Testis (tissue), 3 donors: Measurements from ENCODE around the gene CALU. TPM values are rescaled to one million over a fixed set of nuclear protein-coding genes. Genes with fewer than 3 reads are reported as not detected.
A peak's percentile ranks its signal among the peaks of the same experiment; 100 is the strongest.

ENCODE experiments used
- DNase-seq: peaks from one replicate; pipeline ENCODE4 v3.0.0-alpha.2; 2019
- H3K27ac ChIP-seq, 2 donors: fragments of 200-600 bp; sonication (generic); one replicate each; pipeline ENCODE4 v1.5.1; 2019
- H3K27me3 ChIP-seq: fragments of 200-600 bp; sonication (generic); one replicate; pipeline ENCODE4 v1.5.1; 2019
- H3K36me3 ChIP-seq: fragments of 200-600 bp; sonication (generic); one replicate; pipeline ENCODE4 v1.5.1; 2017; ENCODE audit warnings: low read depth; ENCODE audit errors: missing control alignments
- H3K4me1 ChIP-seq: fragments of 200-600 bp; sonication (generic); one replicate; pipeline ENCODE4 v1.5.1; 2019
- H3K4me3 ChIP-seq, 2 donors: fragments of 200-600 bp; sonication (generic); one replicate each; pipeline ENCODE4 v1.5.1; 2017 to 2019
- H3K9me3 ChIP-seq: fragments of 200-600 bp; sonication (generic); one replicate; pipeline ENCODE4 v1.5.1; 2017
- POLR2A ChIP-seq: fragments of 450-650 bp; IDR thresholded peaks from one replicate; pipeline ENCODE4 v1.6.1; 2017; ENCODE audit warnings: antibody characterized with exemption, mild to moderate bottlenecking, moderate library complexity
- WGBS, 2 donors: methylation state at CpG; one replicate each; pipeline ENCODE4 v1.1.5; 2018; 5-methylcytosine and 5-hydroxymethylcytosine counted together
- intact Hi-C: fragments of 100-400 bp; cut with DNase I; formaldehyde crosslinking; loops from one replicate; pipeline ENCODE4 v1.15.1; 2023; ENCODE audit warnings: low total_unique reads
- polyA plus RNA-seq: library from polyadenylated mRNA; stranded (reverse); fragments of 350-450 nt; fragmentation: Illumina TruSeq; extraction: RNeasy Lipid Tissue Mini Kit (QIAGEN cat#74804); gene quantifications from one replicate; pipeline ENCODE4 v1.2.3, GENCODE V29; 2014; ENCODE audit warnings: low read depth, low replicate concordance; ENCODE audit not compliant: insufficient read depth
- total RNA-seq, 2 donors: library from RNA; depleted of rRNA; stranded (reverse); fragments of >200 nt; gene quantifications; one replicate each; pipeline ENCODE4 v1.2.3, GENCODE V29; 2016
- TF ChIP-seq, protein P1 (sequence below), 3 experiments: fragments of 450-650 bp in 2 of 3; fragments of 200-600 bp in 1 of 3; sonication (generic) in 1 of 3; IDR thresholded peaks; one replicate each; pipeline ENCODE4 v1.5.1; 2016 to 2019; ENCODE audit warnings: antibody characterized with exemption in 3 of 3, mild to moderate bottlenecking in 2 of 3, moderate library complexity in 1 of 3

Gene CALU
- total and polyA plus RNA-seq, 3 donors from 2014 or later = 63.2 to 81.4 (median 63.4) TPM

DNA sequence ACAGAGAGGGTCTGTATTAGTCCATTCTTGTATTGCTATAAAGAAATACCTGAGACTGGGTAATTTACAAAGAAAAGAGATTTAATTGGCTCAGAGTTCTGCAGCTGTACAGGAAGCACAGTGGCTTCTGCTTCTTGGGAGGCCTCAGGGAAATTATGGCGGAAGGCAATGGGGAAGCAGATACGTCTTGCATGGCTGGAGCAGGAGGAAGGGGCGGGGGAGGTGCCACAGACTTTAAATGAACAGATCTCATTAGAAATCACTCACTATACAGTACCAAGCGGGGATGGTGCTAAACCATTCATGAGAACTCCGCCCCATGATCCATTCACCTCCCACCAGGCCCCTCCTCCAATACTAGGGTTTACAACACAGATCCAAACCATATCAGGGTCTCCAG lies 3.7 kb upstream of the CALU start:
- intact Hi-C loops = no loop called here
- Histone ChIP-seq H3K4me3 (no peak overlapping the region), H3K27ac (no peak overlapping the region), H3K36me3 (no peaks in the 10 kb centered on the region), H3K4me1 (peaks cover 10% of the 10 kb centered on the region), H3K9me3 (no peaks in the 10 kb centered on the region), H3K27me3 (no peaks in the 10 kb centered on the region)
- TF ChIP-seq, protein P1, sequence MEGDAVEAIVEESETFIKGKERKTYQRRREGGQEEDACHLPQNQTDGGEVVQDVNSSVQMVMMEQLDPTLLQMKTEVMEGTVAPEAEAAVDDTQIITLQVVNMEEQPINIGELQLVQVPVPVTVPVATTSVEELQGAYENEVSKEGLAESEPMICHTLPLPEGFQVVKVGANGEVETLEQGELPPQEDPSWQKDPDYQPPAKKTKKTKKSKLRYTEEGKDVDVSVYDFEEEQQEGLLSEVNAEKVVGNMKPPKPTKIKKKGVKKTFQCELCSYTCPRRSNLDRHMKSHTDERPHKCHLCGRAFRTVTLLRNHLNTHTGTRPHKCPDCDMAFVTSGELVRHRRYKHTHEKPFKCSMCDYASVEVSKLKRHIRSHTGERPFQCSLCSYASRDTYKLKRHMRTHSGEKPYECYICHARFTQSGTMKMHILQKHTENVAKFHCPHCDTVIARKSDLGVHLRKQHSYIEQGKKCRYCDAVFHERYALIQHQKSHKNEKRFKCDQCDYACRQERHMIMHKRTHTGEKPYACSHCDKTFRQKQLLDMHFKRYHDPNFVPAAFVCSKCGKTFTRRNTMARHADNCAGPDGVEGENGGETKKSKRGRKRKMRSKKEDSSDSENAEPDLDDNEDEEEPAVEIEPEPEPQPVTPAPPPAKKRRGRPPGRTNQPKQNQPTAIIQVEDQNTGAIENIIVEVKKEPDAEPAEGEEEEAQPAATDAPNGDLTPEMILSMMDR (IDR thresholded peaks at IDR 0.05) = no peak
- no peak for TF ChIP-seq POLR2A
- 86 to 89% methylated on average over 5 of the region's 5 CpGs for WGBS, 2 donors
- no peak for DNase-seq

DNA sequence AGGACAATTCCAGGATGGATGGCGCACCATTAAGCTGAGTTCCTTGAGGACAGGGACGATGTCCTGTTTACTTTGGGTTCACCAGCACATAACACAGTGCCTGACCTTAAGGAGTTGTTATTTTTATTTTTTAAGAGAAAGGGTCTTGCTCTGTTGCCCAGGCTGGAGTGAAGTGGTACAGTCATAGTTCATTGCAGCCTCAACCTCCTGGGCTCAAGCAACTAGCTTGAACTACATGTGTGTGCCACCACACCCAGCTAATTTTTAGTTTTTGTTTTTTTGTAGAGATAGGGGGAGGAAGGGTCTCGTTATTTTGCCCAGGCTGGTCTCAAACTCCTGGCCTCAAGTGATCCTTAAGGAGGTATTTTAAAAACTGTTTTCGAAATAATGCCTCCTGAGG lies 1.7 kb upstream of the CALU start:
- WGBS, 2 donors = 91 to 96% methylated on average over 4 of the region's 4 CpGs
- TF ChIP-seq POLR2A = no peak
- TF ChIP-seq, protein P1 (IDR thresholded peaks at IDR 0.05) = no peak

DNA sequence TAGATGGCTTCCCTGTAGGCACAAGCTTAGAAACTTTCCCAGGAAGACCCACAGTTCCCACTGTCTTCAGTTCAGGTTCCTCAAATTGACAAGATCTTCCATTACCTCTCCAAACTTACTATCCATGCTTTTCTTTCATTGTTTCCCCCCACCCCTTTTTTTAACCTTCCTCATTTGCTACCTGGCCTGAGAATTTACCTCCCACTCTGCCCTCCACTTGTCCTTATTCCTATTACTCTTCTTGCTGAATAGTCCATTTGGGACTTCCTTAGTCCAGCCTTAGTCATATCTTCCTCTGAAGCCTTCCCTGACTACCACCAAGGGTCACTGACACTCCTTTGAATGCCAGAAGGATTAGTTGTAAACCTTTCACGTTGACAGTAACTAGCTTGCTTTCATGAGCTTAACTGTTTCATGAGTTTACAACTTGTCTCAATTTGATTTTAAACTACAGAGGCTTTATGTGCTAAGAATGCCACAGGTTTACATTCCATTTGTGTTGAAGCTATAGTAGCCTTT lies 1.2 kb upstream of the CALU start:
- no peak for TF ChIP-seq POLR2A
- TF ChIP-seq, protein P1 (IDR thresholded peaks at IDR 0.05) = no peak
- Histone ChIP-seq H3K27ac (peak overlapping the region; percentile 89 to 94), H3K4me1 (peaks cover 20% of the 10 kb centered on the region), H3K36me3 (no peaks in the 10 kb centered on the region), H3K4me3 (peak overlapping the region in 1 of 2 donors; percentile 96), H3K9me3 (no peaks in the 10 kb centered on the region), H3K27me3 (no peaks in the 10 kb centered on the region)
- intact Hi-C loops = no loop called here
- DNase-seq = no peak
- 15 to 23% methylated on average over 1 of the region's 1 CpG for WGBS, 2 donors

More for the DNA sequence above, 1.7 kb upstream of the CALU start:
- intact Hi-C loops = no loop called here
- Histone ChIP-seq H3K4me1 (peaks cover 20% of the 10 kb centered on the region), H3K27me3 (no peaks in the 10 kb centered on the region), H3K27ac (no peak overlapping the region), H3K36me3 (no peaks in the 10 kb centered on the region), H3K9me3 (no peaks in the 10 kb centered on the region), H3K4me3 (no peak overlapping the region)
- DNase-seq = no peak

DNA sequence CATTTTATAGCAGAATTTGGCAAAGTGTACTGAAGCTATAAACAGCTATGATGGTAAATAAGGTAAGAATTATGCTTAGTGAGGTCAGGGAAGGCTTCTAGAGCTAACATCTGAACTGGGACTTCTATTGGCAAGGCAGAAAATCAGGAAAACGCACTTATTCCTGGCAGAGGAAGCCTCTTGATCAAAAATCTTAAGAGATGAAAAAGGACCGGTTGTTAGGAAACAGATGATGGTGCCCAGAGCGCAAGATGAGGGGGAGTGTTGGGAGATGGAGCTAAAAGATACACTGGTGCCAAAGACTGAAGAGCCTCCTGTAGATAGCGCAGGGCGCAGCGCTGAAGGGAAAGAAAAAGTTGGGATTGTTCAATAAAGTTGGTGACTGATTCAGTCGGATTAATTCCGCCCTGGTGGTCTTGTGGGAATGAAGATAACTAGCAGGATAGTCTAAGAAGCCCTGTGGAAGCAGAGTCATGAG lies 550 bp upstream of the CALU start:
- Histone ChIP-seq H3K36me3 (no peaks in the 10 kb centered on the region), H3K9me3 (no peaks in the 10 kb centered on the region), H3K27me3 (no peaks in the 10 kb centered on the region), H3K4me1 (peaks cover 20% of the 10 kb centered on the region), H3K27ac (peak overlapping the region; percentile 89 to 94), H3K4me3 (peak overlapping the region; percentile 96 to 98)
- TF ChIP-seq POLR2A = no peak
- TF ChIP-seq, protein P1 (IDR thresholded peaks at IDR 0.05) = no peak
- intact Hi-C loops = no loop called here
- 0 to 1% methylated on average over 8 of the region's 8 CpGs for WGBS, 2 donors
- peak; percentile 27 for DNase-seq
